Bronchial epithelial cell (primary cell): ENCODE measurements around the gene CYP26B1. TPM values are rescaled to one million over a fixed set of nuclear protein-coding genes. Genes with fewer than 3 reads are reported as not detected.

Experiments
- DNase-seq: peaks from one replicate; pipeline ENCODE4 v3.0.0-alpha.2; 2010; ENCODE audit warnings: low read depth
- FAIRE-seq: peaks from 2 replicates; lab custom pipeline; 2011; peaks lifted over from hg19 to GRCh38; lab: Jason Lieb, UNC
- H3K27me3 ChIP-seq: 2 replicates; pipeline ENCODE4 v1.5.1; 2011; ENCODE audit warnings: low read length; ENCODE audit not compliant: control insufficient read depth, insufficient read depth
- H3K36me3 ChIP-seq: 2 replicates; pipeline ENCODE4 v1.5.1; 2011; ENCODE audit warnings: low read length; ENCODE audit not compliant: control insufficient read depth, insufficient read depth
- H3K4me3 ChIP-seq: 2 replicates; pipeline ENCODE4 v1.5.1; 2011; ENCODE audit warnings: mild to moderate bottlenecking, low read depth, low read length, control low read depth
- total RNA-seq: library from RNA; depleted of rRNA; stranded (reverse); fragments of >200 nt; gene quantifications from 2 replicates; pipeline ENCODE4 v1.2.1, GENCODE V29; 2014
- TF ChIP-seq, protein P1 (sequence below): IDR thresholded peaks from 2 replicates; pipeline ENCODE4 v1.5.1; 2011; ENCODE audit warnings: mild to moderate bottlenecking, moderate library complexity, low read length, control low read depth, inconsistent platforms; ENCODE audit not compliant: insufficient read depth, severe bottlenecking

Gene CYP26B1
- total RNA-seq, 1 donor from 2014 or later: 0.53 TPM

DNA sequence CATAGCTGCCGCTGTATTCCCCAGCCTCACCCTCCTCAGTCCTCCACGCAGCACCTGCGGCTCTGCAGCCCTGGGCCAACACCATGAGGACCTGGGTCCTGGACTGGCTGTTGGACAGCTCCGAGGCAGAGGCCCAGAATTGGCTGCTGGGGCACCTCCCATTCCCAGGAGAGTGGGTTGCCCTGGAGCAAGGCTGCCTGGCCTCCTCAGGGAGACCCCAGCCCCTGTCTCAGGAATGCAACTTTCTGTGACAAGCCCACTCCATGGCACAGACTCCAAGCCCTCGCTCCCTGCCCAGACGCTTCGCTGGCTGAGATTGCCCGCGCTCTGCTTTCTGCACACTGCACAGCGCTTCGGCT is 33.0 kb downstream of the CYP26B1 start:
- no peak for FAIRE-seq
- Histone ChIP-seq H3K36me3 (no peaks in the 10 kb centered on the region), H3K27me3 (no peaks in the 10 kb centered on the region), H3K4me3 (no peak overlapping the region)
- TF ChIP-seq, protein P1, sequence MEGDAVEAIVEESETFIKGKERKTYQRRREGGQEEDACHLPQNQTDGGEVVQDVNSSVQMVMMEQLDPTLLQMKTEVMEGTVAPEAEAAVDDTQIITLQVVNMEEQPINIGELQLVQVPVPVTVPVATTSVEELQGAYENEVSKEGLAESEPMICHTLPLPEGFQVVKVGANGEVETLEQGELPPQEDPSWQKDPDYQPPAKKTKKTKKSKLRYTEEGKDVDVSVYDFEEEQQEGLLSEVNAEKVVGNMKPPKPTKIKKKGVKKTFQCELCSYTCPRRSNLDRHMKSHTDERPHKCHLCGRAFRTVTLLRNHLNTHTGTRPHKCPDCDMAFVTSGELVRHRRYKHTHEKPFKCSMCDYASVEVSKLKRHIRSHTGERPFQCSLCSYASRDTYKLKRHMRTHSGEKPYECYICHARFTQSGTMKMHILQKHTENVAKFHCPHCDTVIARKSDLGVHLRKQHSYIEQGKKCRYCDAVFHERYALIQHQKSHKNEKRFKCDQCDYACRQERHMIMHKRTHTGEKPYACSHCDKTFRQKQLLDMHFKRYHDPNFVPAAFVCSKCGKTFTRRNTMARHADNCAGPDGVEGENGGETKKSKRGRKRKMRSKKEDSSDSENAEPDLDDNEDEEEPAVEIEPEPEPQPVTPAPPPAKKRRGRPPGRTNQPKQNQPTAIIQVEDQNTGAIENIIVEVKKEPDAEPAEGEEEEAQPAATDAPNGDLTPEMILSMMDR: no peak
- peak; percentile 16 for DNase-seq

DNA sequence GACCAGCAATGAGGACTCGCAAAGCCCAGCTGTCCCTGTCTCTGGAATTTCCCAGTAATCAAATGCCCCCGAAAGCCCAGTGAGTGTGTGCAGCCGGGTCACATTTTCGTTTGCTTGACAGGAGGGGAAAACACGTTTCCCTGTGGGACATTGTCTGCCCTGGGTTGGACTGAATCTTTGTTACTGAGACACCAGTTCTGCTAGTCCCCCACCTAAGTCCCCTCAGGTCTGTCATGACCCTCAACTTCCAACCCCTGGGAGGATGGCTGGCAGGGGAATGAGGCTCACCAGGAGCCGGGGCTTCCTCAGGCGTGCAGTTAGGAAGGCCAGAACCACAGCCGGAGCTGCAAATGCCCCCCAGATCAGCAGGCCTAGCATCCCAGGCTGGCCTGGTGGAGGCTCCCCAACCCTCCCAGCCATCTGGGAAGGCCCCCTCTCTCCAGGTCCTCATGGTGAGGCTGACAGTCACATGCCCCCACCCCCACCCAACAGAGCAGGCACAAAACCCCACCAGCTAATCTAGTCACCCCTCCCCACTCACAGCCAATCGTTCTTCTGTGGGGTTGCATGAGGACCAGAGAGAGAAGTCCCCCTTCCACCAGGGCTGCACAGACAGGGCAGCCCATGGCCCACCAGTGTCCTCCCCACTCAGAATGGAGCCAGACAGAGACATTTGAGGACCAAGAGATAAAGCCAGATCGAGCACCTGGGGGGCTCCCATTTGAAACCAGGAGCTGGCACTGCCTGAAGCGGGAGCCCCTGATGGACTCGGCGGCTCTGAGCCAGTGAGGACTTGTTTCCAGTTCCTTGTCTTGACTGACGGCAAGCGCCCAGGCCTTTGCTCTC is 33.6 kb downstream of the CYP26B1 start:
- DNase-seq: no peak
- no peak for FAIRE-seq

DNA sequence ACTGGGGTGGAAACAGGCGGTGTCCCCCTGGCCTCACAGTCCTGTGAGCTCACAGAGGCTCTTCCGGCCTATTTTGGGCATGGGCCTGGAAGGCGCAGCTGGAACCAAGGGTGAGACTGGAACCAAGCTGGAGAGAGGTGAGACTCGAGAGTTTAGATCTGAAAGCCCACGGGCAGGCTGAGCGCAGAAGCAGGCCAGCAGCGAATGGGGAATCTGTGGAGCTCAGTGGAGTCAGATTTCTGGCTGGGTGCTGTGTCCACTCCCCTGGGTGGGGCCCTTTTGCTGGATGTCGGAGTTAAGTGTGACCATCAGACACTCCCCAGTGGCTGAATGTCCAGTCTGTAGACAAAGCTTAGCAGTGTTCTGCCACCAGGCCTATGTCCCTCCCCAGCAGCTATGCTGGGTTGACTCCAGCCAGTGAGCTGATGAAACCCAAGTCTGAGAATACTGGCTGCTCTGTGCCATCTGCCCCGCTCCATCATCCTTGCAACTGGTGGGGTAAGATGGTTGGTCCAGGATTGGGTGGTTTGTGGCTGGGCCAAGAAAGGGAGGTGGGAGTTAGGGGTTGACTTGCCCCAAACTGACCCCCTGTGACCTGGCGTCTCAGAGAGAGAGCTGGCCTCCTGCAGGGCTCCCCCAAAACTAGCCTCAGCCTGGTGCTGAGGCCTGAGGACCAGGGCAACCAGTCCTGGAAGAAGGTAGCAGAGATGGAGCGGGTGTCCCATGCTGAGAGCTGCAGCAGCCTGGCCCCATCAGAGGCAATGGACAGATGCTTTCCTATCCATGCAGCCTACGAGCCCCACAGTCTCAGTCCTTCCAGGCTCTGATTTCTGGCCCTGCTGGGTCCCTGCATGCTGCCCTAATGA is 34.4 kb downstream of the CYP26B1 start:
- DNase-seq: no peak
- Histone ChIP-seq H3K36me3 (no peaks in the 10 kb centered on the region), H3K27me3 (no peaks in the 10 kb centered on the region), H3K4me3 (no peak overlapping the region)
- TF ChIP-seq, protein P1: no peak
- no peak for FAIRE-seq

More for the DNA sequence above, 33.6 kb downstream of the CYP26B1 start:
- TF ChIP-seq, protein P1: no peak
- H3K36me3 ChIP-seq: no peaks in the 10 kb centered on the region
- no peaks in the 10 kb centered on the region for H3K27me3 ChIP-seq
- H3K4me3 ChIP-seq: no peak overlapping the region

DNA sequence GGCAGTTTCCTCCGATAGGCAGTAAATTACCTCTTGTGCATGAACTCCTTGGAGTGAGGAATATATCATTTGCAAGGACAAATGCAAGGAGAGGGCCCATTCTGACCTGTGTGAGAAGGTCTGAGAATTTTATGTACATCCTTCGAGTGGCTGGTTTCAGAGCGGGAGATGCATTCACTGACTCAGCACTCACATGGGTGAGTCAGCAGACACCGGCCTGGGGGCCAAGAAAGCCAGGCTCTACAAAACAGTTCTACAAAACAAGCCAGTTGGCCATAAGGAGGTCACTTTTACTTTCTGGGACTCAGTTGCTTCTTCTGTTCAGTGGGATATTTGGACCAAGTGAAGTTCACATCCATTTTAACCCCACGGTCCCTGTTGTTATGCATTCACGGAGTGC is 35.3 kb downstream of the CYP26B1 start:
- H3K36me3 ChIP-seq: no peaks in the 10 kb centered on the region
- FAIRE-seq (no peak), DNase-seq (peak; percentile 49)
- no peak overlapping the region for H3K4me3 ChIP-seq
- H3K27me3 ChIP-seq: no peaks in the 10 kb centered on the region
- TF ChIP-seq, protein P1: no peak

DNA sequence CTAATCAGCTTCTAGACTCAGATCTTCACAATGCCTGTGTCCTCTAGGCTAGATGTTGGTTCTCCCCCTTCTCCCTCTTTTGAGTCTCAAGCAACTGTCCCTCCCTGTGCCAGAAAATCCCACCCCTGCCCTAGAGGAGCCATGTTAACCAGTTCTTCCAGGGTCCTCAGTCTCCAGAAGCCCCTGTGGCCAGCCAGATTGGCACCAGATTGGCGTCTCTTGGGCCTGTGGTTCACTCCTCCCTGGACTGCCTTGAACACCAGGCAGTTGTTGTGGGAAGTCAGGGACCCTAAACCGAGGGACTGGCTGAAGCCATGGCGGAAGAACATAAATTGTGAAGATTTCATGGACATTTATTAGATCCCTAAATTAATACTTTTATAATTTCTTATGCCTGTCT is 36.6 kb downstream of the CYP26B1 start:
- no peak overlapping the region for H3K4me3 ChIP-seq
- FAIRE-seq: no peak
- no peaks in the 10 kb centered on the region for H3K36me3 ChIP-seq
- TF ChIP-seq, protein P1: no peak
- no peak for DNase-seq
- no peaks in the 10 kb centered on the region for H3K27me3 ChIP-seq
